A673 (cell line): ENCODE measurements around the gene GALNT7. TPM values are rescaled to one million over a fixed set of nuclear protein-coding genes. Genes with fewer than 3 reads are reported as not detected.

Experiments
- BruUV-seq: library from RNA; stranded (reverse); fragments of 400-500 nt; replicated peaks from 2 replicates; lab custom pipeline; 2021; lab: Mats Ljungman, UMichigan
- CTCF ChIA-PET: fragments of 300-600 bp; sonication (Branson Sonifier 250); formaldehyde crosslinking; loops from one replicate; lab custom pipeline; 2022; ENCODE audit warnings: antibody characterized with exemption; lab: Charles Lee
- POLR2A ChIA-PET: fragments of 300-600 bp; sonication (Branson Sonifier 250); formaldehyde crosslinking; loops from one replicate; lab custom pipeline; 2022; ENCODE audit warnings: antibody characterized with exemption; ENCODE audit not compliant: low non-redundant PET; lab: Charles Lee
- DNase-seq: peaks from one replicate; pipeline ENCODE4 v3.0.0-alpha.2; 2015; ENCODE audit warnings: low spot score
- H3K27ac ChIP-seq: fragments of 200-600 bp; sonication (generic); 2 replicates; pipeline ENCODE4 v1.5.1; 2016; ENCODE audit warnings: mixed run types, low read depth, mild to moderate bottlenecking, mixed read lengths, antibody characterized with exemption, low read length; ENCODE audit not compliant: poor library complexity, severe bottlenecking
- H3K27me3 ChIP-seq: fragments of 200-600 bp; sonication (generic); replicated peaks from 2 replicates; pipeline ENCODE4 v1.6.1; 2017; ENCODE audit warnings: mixed run types, low read depth, mild to moderate bottlenecking, mixed read lengths, antibody characterized with exemption, low read length; ENCODE audit not compliant: insufficient read depth, poor library complexity
- H3K36me3 ChIP-seq: fragments of 200-600 bp; sonication (generic); 2 replicates; pipeline ENCODE4 v1.6.1; 2016; ENCODE audit warnings: mixed run types, mild to moderate bottlenecking, mixed read lengths, antibody characterized with exemption, low read length; ENCODE audit not compliant: insufficient read depth, poor library complexity, severe bottlenecking
- H3K4me1 ChIP-seq: fragments of 200-600 bp; sonication (generic); 2 replicates; pipeline ENCODE4 v1.6.1; 2017; ENCODE audit warnings: mixed run types, mild to moderate bottlenecking, mixed read lengths, antibody characterized with exemption, low read length; ENCODE audit not compliant: insufficient read depth, poor library complexity, severe bottlenecking
- H3K4me3 ChIP-seq: fragments of 200-600 bp; sonication (generic); 2 replicates; pipeline ENCODE4 v1.5.1; 2016; ENCODE audit warnings: low read depth, mixed run types, mild to moderate bottlenecking, mixed read lengths, low read length; ENCODE audit not compliant: poor library complexity, severe bottlenecking
- H3K9me3 ChIP-seq: fragments of 200-600 bp; sonication (generic); 2 replicates; pipeline ENCODE4 v1.6.1; 2016; ENCODE audit warnings: mixed run types, low read depth, mild to moderate bottlenecking, mixed read lengths, antibody characterized with exemption, low read length; ENCODE audit not compliant: poor library complexity, severe bottlenecking
- CTCF ChIP-seq: fragments of 300-800, 200-600 bp; sonication (generic); conservative IDR thresholded peaks from 2 replicates; pipeline ENCODE4 v1.5.1; 2017; ENCODE audit warnings: low read depth, mild to moderate bottlenecking, antibody characterized with exemption, low read length, moderate library complexity, mixed read lengths
- EZH2 ChIP-seq: fragments of 200-600 bp; sonication (generic); IDR thresholded peaks from 2 replicates; pipeline ENCODE4 v1.6.1; 2017; ENCODE audit warnings: borderline replicate concordance, low read depth, mild to moderate bottlenecking, mixed read lengths, antibody characterized with exemption, low read length; ENCODE audit not compliant: poor library complexity, severe bottlenecking
- intact Hi-C: fragments of 100-400 bp; cut with micrococcal nuclease; formaldehyde crosslinking; loops from one replicate; pipeline ENCODE4 v1.10.0; 2022; ENCODE audit not compliant: unreplicated experiment
- total RNA-seq: library from RNA; stranded (reverse); gene quantifications from 2 replicates; pipeline ENCODE4 v1.2.3, GENCODE V29; 2021

GALNT7 gene
- total RNA-seq, 1 experiment from 2014 or later = 89.7 TPM

- intact Hi-C loops = no loop called here
- H3K4me3 ChIP-seq = no peak overlapping the region
- no peak overlapping the region for H3K27ac ChIP-seq
- DNase-seq = no peak
- TF ChIP-seq EZH2 (no peak), CTCF (no peak)
- ChIA-PET POLR2A (no interaction called here), CTCF (no interaction called here)
- H3K4me1 ChIP-seq = peaks cover 40% of the 10 kb centered on the region
- no peaks in the 10 kb centered on the region for H3K9me3 ChIP-seq
- H3K36me3 ChIP-seq = no peaks in the 10 kb centered on the region
- H3K27me3 ChIP-seq = no peaks in the 10 kb centered on the region
- no TSS peak for BruUV-seq
Measured at GRCh38 chr4:173194157-173194556, 25.5 kb downstream of the GALNT7 start.

- POLR2A ChIA-PET = no interaction called here
- Histone ChIP-seq H3K27ac (no peak overlapping the region), H3K4me3 (no peak overlapping the region), H3K4me1 (peaks cover 40% of the 10 kb centered on the region), H3K27me3 (no peaks in the 10 kb centered on the region), H3K9me3 (no peaks in the 10 kb centered on the region), H3K36me3 (no peaks in the 10 kb centered on the region)
- no peak for TF ChIP-seq EZH2
- 0 out of 2 replicates have a peak, but pooled peaks have one; percentile 9 for TF ChIP-seq CTCF
- CTCF ChIA-PET = no interaction called here
- no TSS peak for BruUV-seq
- DNase-seq = no peak
- intact Hi-C loops = no loop called here
Measured at GRCh38 chr4:173195109-173195508, 26.5 kb downstream of the GALNT7 start.

DNA sequence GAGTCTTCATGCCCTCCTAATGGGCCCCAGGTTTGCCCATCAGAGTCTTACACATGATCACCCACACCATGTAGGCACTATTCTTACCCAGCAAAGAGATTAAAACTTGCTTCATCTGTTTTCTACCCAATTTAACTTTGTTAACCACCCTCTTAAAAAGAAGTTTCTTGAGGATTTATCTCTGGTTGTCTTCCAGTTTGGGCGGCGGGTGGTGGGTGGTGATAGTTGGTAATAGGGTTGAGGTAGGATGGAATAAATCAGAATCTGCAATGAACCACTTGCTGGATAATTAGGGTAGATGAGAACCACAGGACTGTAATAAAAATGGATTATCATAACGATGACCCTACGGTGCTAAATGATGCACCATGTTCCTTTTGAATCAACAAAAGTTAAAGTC is 30.9 kb downstream of the GALNT7 start:
- POLR2A ChIA-PET = no interaction called here
- TF ChIP-seq EZH2 (no peak), CTCF (no peak)
- CTCF ChIA-PET = no interaction called here
- no TSS peak for BruUV-seq
- no peak overlapping the region for H3K27ac ChIP-seq
- peaks cover 3% of the 10 kb centered on the region for H3K36me3 ChIP-seq
- H3K4me3 ChIP-seq = no peak overlapping the region
- no peaks in the 10 kb centered on the region for H3K4me1 ChIP-seq
- H3K27me3 ChIP-seq = no peaks in the 10 kb centered on the region
- H3K9me3 ChIP-seq = peaks cover 4% of the 10 kb centered on the region
- no peak for DNase-seq
- intact Hi-C loops = no loop called here
